Lung microvascular endothelial cell (primary cell): ENCODE data around the gene FBXL13. TPM values are rescaled to one million over a fixed set of nuclear protein-coding genes. Genes with fewer than 3 reads are reported as not detected.
A peak's percentile ranks its signal among the peaks of the same experiment; 100 is the strongest.
"Not testable (repeated sequence)": the region's sequence is repeated elsewhere in the genome, so short reads cannot be mapped to it uniquely, and the experiment has no call there.

Experiments used
- DNase-seq, 2 donors: peaks; one replicate each; pipeline versions ENCODE4 v3.0.0 to v3.0.0-alpha.2; 2010; ENCODE audit warnings: low read depth in 2 of 2
- total RNA-seq: library from RNA; depleted of rRNA; stranded (reverse); fragments of >200 nt; gene quantifications from 2 replicates; pipeline ENCODE4 v1.2.1, GENCODE V29; 2014

The FBXL13 gene
- total RNA-seq, 1 donor from 2014 or later: 0.20 TPM

- DNase-seq: no peak
Measured at GRCh38 chr7:103025341-103025740, 49.3 kb downstream of the FBXL13 start.

GRCh38 chr7:103023578-103023977 is 51.0 kb downstream of the FBXL13 start:
- not testable (repeated sequence) for DNase-seq

- not testable (repeated sequence) for DNase-seq
Measured at GRCh38 chr7:103021490-103021889, 53.1 kb downstream of the FBXL13 start.

GRCh38 chr7:103020876-103021275 is 53.7 kb downstream of the FBXL13 start:
- DNase-seq: not testable (repeated sequence)

- DNase-seq: not testable (repeated sequence)
Measured at GRCh38 chr7:103018295-103018694, 56.3 kb downstream of the FBXL13 start.

GRCh38 chr7:103011650-103012049 is 62.9 kb downstream of the FBXL13 start:
- DNase-seq: peak in 1 of 2 donors; percentile 32

- DNase-seq: no peak
Measured at GRCh38 chr7:103010211-103010610, 64.4 kb downstream of the FBXL13 start.

- DNase-seq: no peak
Measured at GRCh38 chr7:103009466-103010185, 65.0 kb downstream of the FBXL13 start.

GRCh38 chr7:103003004-103003403 is 71.6 kb downstream of the FBXL13 start:
- DNase-seq: peak in 1 of 2 donors; percentile 7

GRCh38 chr7:103001210-103001609 is 73.4 kb downstream of the FBXL13 start:
- DNase-seq: no peak

GRCh38 chr7:102996957-102997356 is 77.6 kb downstream of the FBXL13 start:
- no peak for DNase-seq

GRCh38 chr7:102995609-102996008 is 79.0 kb downstream of the FBXL13 start:
- DNase-seq: not testable (repeated sequence)

GRCh38 chr7:102994567-102994966 is 80.0 kb downstream of the FBXL13 start:
- no peak for DNase-seq

GRCh38 chr7:102993718-102994029 is 80.9 kb downstream of the FBXL13 start:
- no peak for DNase-seq

GRCh38 chr7:102992938-102993717 is 81.5 kb downstream of the FBXL13 start:
- peak; percentile 92 to 93 for DNase-seq

- DNase-seq: no peak
Measured at GRCh38 chr7:102992509-102992937, 82.1 kb downstream of the FBXL13 start.

- DNase-seq: peak; percentile 89 to 96
Measured at GRCh38 chr7:102991540-102992214, 82.9 kb downstream of the FBXL13 start.

- peak in 1 of 2 donors; percentile 38 for DNase-seq
Measured at GRCh38 chr7:102991077-102991539, 83.5 kb downstream of the FBXL13 start.

- DNase-seq: no peak
Measured at GRCh38 chr7:102990642-102991041, 84.0 kb downstream of the FBXL13 start.

- no peak for DNase-seq
Measured at GRCh38 chr7:102988631-102989560, 85.7 kb downstream of the FBXL13 start.

GRCh38 chr7:102988088-102988487 is 86.5 kb downstream of the FBXL13 start:
- DNase-seq: no peak
